Astrocyte of the cerebellum (primary cell): ENCODE results near the gene HNRNPA2B1.

Experiments
- DNase-seq: peaks from one replicate; pipeline ENCODE4 v3.0.0-alpha.2; 2011; ENCODE audit warnings: low read depth
- H3K4me3 ChIP-seq: 2 replicates; pipeline ENCODE4 v1.5.1; 2011; ENCODE audit warnings: mild to moderate bottlenecking, low read depth, low read length, moderate library complexity
- CTCF ChIP-seq: IDR thresholded peaks from 2 replicates; pipeline ENCODE4 v1.5.1; 2012; ENCODE audit warnings: low read length, low read depth, moderate library complexity, mild to moderate bottlenecking; ENCODE audit errors: missing control alignments
- in situ Hi-C: cut with HindIII; loops from 2 replicates; pipeline ENCODE4 v1.10.0; 2017; ENCODE audit warnings: low sequenced_read_pairs

The HNRNPA2B1 gene

GRCh38 chr7:26203016-26203415, 2.5 kb upstream of the HNRNPA2B1 start:
- in situ Hi-C loops, result no loop called here
- peak overlapping the region; percentile 100 for H3K4me3 ChIP-seq
- no peak for DNase-seq
- no peak for TF ChIP-seq CTCF

GRCh38 chr7:26202019-26202990, 1.8 kb upstream of the HNRNPA2B1 start:
- H3K4me3 ChIP-seq, result peak overlapping the region; percentile 100
- DNase-seq, result no peak
- in situ Hi-C loops, result no loop called here
- TF ChIP-seq CTCF, result no peak

GRCh38 chr7:26201247-26202018, 887 bp upstream of the HNRNPA2B1 start, which contains the start of gene CBX3:
Gene CBX3, plus strand, starts transcription at chr7:26201745. Its CDS starts 1,254 bp downstream, at chr7:26202999.
- TF ChIP-seq CTCF, result no peak
- no peak for DNase-seq
- peak within 1 kb of the TSS; percentile 100 for H3K4me3 ChIP-seq
- in situ Hi-C loops, result no loop called here

GRCh38 chr7:26200038-26200443, 505 bp downstream of the HNRNPA2B1 start:
- in situ Hi-C loops, result no loop called here
- peak overlapping the region; percentile 100 for H3K4me3 ChIP-seq
- TF ChIP-seq CTCF, result no peak
- DNase-seq, result no peak

GRCh38 chr7:26199301-26200037, 1.1 kb downstream of the HNRNPA2B1 start:
- H3K4me3 ChIP-seq, result peak overlapping the region; percentile 100
- DNase-seq, result no peak
- in situ Hi-C loops, result loop anchor here (5.0 kb wide), 1 partner anchor 107 kb away; no protein-coding TSS in a partner anchor
- no peak for TF ChIP-seq CTCF

- in situ Hi-C loops, result loop anchor here (5.0 kb wide), 1 partner anchor 106 kb away; no protein-coding TSS in a partner anchor
- peak overlapping the region; percentile 100 for H3K4me3 ChIP-seq
- TF ChIP-seq CTCF, result no peak
- DNase-seq, result no peak
Measured at GRCh38 chr7:26198781-26199169, 1.8 kb downstream of the HNRNPA2B1 start.
